ENCODE data around the gene CAMTA1. TPM values are rescaled to one million over a fixed set of nuclear protein-coding genes. Genes with fewer than 3 reads are reported as not detected.

CAMTA1 gene
- polyA plus RNA-seq, 1 donor (not counting 4 experiments of a cell fraction or from before 2014, with no cell fraction given), result 51.4 TPM

DNA sequence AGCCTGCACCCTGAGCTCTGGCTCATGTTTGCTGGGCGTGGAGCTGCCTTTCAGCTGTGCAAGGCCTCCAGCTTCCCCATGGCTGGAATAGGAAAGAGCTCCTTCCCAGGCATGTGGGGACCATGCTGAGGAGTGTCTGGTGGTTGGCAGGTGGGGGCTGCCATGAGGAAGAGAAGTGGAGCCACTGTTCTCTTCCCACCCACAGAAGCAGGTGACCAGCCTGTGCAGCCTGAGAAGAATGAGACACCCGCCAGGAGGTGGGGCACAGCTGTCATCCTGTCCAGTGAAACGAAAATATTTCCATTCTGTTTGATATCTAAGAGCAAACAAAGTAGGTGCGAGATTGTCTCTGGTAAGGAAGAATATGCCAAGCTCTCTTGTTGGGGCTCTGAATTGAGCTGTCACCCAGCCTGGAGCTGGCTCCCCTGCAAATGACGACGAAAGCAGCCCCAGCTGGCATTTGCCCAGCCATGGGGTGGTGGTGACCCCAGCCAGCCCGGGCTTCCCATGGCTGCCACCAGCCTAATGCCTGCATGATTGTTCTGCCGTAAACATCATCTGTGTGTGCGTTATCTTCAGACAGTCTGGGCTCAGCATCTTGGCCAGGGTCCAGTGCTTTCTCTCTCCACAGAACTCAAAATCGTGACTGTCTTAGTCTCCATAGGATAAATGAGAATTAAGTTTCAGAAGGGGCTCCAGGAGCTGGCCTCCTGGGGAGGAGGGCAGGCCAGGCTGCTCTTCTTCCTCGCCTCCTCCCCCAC, 556.1 kb downstream of the CAMTA1 start:
- no peaks in the 10 kb centered on the region for H4K20me1 ChIP-seq (ENCODE audit: control insufficient read depth, extremely low read depth, insufficient read depth, low read length)
- no peak overlapping the region for H3K9ac ChIP-seq (ENCODE audit: control insufficient read depth, extremely low read depth, insufficient read depth, low read length)
- TF ChIP-seq, protein P1, sequence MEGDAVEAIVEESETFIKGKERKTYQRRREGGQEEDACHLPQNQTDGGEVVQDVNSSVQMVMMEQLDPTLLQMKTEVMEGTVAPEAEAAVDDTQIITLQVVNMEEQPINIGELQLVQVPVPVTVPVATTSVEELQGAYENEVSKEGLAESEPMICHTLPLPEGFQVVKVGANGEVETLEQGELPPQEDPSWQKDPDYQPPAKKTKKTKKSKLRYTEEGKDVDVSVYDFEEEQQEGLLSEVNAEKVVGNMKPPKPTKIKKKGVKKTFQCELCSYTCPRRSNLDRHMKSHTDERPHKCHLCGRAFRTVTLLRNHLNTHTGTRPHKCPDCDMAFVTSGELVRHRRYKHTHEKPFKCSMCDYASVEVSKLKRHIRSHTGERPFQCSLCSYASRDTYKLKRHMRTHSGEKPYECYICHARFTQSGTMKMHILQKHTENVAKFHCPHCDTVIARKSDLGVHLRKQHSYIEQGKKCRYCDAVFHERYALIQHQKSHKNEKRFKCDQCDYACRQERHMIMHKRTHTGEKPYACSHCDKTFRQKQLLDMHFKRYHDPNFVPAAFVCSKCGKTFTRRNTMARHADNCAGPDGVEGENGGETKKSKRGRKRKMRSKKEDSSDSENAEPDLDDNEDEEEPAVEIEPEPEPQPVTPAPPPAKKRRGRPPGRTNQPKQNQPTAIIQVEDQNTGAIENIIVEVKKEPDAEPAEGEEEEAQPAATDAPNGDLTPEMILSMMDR (optimal IDR thresholded peaks at IDR 0.05 in 1 of 3, IDR thresholded peaks at IDR 0.05 in 1 of 3, conservative IDR thresholded peaks at IDR 0.05 in 1 of 3; ENCODE audit: extremely low read depth in 1 of 3, insufficient read depth in 2 of 3, low read length in 3 of 3), result no peak
- no peak for TF ChIP-seq EZH2 (IDR thresholded peaks at IDR 0.05; ENCODE audit: low read length)
- H2AFZ ChIP-seq (ENCODE audit: control insufficient read depth, low read length), result no peak overlapping the region
- H3K4me2 ChIP-seq (ENCODE audit: control insufficient read depth, extremely low read depth, insufficient read depth, low read depth, low read length), result no peak overlapping the region
- no peaks in the 10 kb centered on the region for H3K36me3 ChIP-seq (ENCODE audit: control insufficient read depth in 2 of 2, extremely low read depth in 1 of 2, insufficient read depth in 2 of 2, low read length in 2 of 2)
- dilution Hi-C loops (cut with MboI; ENCODE audit: extremely low pct_ligation_motif_present, low sequenced_read_pairs), result no loop called here
- H3K9me1 ChIP-seq (ENCODE audit: control insufficient read depth, extremely low read depth, insufficient read depth, low read length), result no peaks in the 10 kb centered on the region
- no peaks in the 10 kb centered on the region for H3K79me2 ChIP-seq (ENCODE audit: control insufficient read depth, insufficient read depth, low read length)
- no peaks in the 10 kb centered on the region for H3K27me3 ChIP-seq (ENCODE audit: control insufficient read depth, extremely low read depth, insufficient read depth, low read length)
- no peak for FAIRE-seq
- no peaks in the 10 kb centered on the region for H3K4me1 ChIP-seq (ENCODE audit: control insufficient read depth, extremely low read depth, insufficient read depth, low read length)
- H3K9me3 ChIP-seq (ENCODE audit: control insufficient read depth, low read depth, low read length), result no peaks in the 10 kb centered on the region
- DNase-seq (ENCODE audit: low read depth, low spot score), result no peak
- no peak overlapping the region for H3K4me3 ChIP-seq (ENCODE audit: control insufficient read depth in 2 of 3, extremely low read depth in 1 of 3, insufficient read depth in 2 of 3, low read depth in 1 of 3, low read length in 3 of 3)
- no peak overlapping the region for H3K27ac ChIP-seq (ENCODE audit: control insufficient read depth, insufficient read depth, low read length)

DNA sequence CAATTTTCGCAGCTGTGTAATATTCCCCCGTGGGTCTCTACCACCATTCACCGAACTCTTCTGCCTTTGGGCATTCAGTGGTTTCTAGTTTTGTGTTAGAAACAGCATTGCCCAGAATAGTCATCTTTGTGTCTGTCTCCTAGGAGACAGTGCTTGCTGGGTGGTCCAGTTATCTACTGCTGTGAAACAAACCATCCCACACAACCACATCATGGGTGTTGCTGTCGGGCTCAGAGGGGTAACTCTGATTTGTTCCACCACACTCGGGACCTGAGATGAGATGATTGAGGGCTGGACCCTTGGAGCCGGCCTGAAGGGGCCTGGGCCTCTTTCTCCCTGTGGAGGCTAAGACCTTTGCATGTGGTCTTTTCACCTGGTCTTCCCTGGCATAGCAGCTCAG, 558.6 kb downstream of the CAMTA1 start:
- dilution Hi-C loops (cut with MboI; ENCODE audit: extremely low pct_ligation_motif_present, low sequenced_read_pairs), result no loop called here
- Histone ChIP-seq H3K36me3 (ENCODE audit: control insufficient read depth in 2 of 2, extremely low read depth in 1 of 2, insufficient read depth in 2 of 2, low read length in 2 of 2) (no peaks in the 10 kb centered on the region), H2AFZ (ENCODE audit: control insufficient read depth, low read length) (no peak overlapping the region), H3K4me1 (ENCODE audit: control insufficient read depth, extremely low read depth, insufficient read depth, low read length) (no peaks in the 10 kb centered on the region), H3K4me2 (ENCODE audit: control insufficient read depth, extremely low read depth, insufficient read depth, low read depth, low read length) (no peak overlapping the region), H3K9ac (ENCODE audit: control insufficient read depth, extremely low read depth, insufficient read depth, low read length) (no peak overlapping the region), H3K27me3 (ENCODE audit: control insufficient read depth, extremely low read depth, insufficient read depth, low read length) (peaks cover 7% of the 10 kb centered on the region), H3K79me2 (ENCODE audit: control insufficient read depth, insufficient read depth, low read length) (no peaks in the 10 kb centered on the region), H3K9me3 (ENCODE audit: control insufficient read depth, low read depth, low read length) (no peaks in the 10 kb centered on the region), H3K4me3 (ENCODE audit: control insufficient read depth in 2 of 3, extremely low read depth in 1 of 3, insufficient read depth in 2 of 3, low read depth in 1 of 3, low read length in 3 of 3) (no peak overlapping the region), H4K20me1 (ENCODE audit: control insufficient read depth, extremely low read depth, insufficient read depth, low read length) (no peaks in the 10 kb centered on the region), H3K9me1 (ENCODE audit: control insufficient read depth, extremely low read depth, insufficient read depth, low read length) (no peaks in the 10 kb centered on the region), H3K27ac (ENCODE audit: control insufficient read depth, insufficient read depth, low read length) (no peak overlapping the region)
- DNase-seq (ENCODE audit: low read depth, low spot score), result no peak
- TF ChIP-seq, protein P1 (optimal IDR thresholded peaks at IDR 0.05 in 1 of 3, IDR thresholded peaks at IDR 0.05 in 1 of 3, conservative IDR thresholded peaks at IDR 0.05 in 1 of 3; ENCODE audit: extremely low read depth in 1 of 3, insufficient read depth in 2 of 3, low read length in 3 of 3), result no peak
- FAIRE-seq, result no peak

Data from keratinocyte (primary cell).